Measurements from ENCODE around the gene RASGEF1B.

DNA sequence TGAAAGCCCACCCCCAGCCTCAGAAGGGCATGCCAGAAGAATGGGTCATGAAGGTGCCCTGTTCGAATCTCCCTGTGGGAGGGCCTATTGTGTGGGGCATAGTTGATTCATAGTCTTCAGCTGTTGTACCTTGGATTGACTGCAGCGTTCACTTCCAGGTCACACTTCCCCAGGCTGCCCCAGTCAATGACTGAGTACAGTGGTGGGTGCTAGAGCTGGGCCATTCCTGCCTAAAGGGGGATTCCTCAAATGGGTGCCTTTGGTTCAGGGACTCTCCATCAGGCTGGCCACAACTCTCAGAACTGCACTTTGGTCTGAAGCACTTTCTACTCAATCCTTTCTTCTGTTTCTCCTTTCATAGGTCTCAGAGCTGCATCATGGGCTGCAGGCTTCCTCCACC is 35.0 kb upstream of the RASGEF1B start:
- TF ChIP-seq, protein P1, sequence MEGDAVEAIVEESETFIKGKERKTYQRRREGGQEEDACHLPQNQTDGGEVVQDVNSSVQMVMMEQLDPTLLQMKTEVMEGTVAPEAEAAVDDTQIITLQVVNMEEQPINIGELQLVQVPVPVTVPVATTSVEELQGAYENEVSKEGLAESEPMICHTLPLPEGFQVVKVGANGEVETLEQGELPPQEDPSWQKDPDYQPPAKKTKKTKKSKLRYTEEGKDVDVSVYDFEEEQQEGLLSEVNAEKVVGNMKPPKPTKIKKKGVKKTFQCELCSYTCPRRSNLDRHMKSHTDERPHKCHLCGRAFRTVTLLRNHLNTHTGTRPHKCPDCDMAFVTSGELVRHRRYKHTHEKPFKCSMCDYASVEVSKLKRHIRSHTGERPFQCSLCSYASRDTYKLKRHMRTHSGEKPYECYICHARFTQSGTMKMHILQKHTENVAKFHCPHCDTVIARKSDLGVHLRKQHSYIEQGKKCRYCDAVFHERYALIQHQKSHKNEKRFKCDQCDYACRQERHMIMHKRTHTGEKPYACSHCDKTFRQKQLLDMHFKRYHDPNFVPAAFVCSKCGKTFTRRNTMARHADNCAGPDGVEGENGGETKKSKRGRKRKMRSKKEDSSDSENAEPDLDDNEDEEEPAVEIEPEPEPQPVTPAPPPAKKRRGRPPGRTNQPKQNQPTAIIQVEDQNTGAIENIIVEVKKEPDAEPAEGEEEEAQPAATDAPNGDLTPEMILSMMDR (IDR thresholded peaks at IDR 0.05; ENCODE audit: insufficient read depth, low read length, poor library complexity, severe bottlenecking): no peak
- TF ChIP-seq EZH2phosphoT487 (conservative IDR thresholded peaks at IDR 0.05; ENCODE audit: low read length): no peak
